ENCODE measurements around the gene VAMP1.

DNA sequence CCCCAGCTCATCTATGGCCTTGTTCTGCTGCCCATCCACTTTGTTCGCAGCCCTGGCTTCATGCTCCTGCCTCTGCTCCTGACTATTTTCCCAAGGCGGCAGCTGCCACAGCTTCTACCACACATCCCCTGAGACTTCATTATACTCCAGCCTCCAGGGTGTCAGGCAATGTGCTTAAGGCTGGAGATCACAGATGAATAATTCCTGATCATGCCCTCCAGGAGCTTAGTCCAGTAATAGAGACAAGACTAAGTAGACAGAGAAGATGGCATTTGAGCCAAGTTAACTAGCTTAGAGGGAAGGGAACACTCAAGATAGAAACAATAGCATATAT, 11.5 kb downstream of the VAMP1 start:
- no peak for TF ChIP-seq POLR2AphosphoS5 (IDR thresholded peaks at IDR 0.05; ENCODE audit: insufficient read depth, low read depth, low read length)
- TF ChIP-seq, protein P1, sequence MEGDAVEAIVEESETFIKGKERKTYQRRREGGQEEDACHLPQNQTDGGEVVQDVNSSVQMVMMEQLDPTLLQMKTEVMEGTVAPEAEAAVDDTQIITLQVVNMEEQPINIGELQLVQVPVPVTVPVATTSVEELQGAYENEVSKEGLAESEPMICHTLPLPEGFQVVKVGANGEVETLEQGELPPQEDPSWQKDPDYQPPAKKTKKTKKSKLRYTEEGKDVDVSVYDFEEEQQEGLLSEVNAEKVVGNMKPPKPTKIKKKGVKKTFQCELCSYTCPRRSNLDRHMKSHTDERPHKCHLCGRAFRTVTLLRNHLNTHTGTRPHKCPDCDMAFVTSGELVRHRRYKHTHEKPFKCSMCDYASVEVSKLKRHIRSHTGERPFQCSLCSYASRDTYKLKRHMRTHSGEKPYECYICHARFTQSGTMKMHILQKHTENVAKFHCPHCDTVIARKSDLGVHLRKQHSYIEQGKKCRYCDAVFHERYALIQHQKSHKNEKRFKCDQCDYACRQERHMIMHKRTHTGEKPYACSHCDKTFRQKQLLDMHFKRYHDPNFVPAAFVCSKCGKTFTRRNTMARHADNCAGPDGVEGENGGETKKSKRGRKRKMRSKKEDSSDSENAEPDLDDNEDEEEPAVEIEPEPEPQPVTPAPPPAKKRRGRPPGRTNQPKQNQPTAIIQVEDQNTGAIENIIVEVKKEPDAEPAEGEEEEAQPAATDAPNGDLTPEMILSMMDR (IDR thresholded peaks at IDR 0.05; ENCODE audit: extremely low read depth in 1 of 2, insufficient read depth in 1 of 2, low read depth in 1 of 2, low read length in 2 of 2) = no peak

Data from endothelial cell of umbilical vein (primary cell).